GM12878 (cell line): ENCODE data around the gene BMPR1B. TPM values are rescaled to one million over a fixed set of nuclear protein-coding genes. Genes with fewer than 3 reads are reported as not detected.

Experiments used
- ATAC-seq: fragments of 200-7000 bp; cut with Tn5 transposase; 3 replicates; pipeline ENCODE4 v1.9.1; 2020; ENCODE audit warnings: mild to moderate bottlenecking, moderate library complexity
- BruUV-seq: library from RNA; stranded (reverse); fragments of 400-500 nt; replicated peaks from 2 replicates; lab custom pipeline; 2021; lab: Mats Ljungman, UMichigan
- CTCF ChIA-PET: fragments of 300-600 bp; sonication (Branson Sonifier 250); formaldehyde crosslinking; extraction: SDS; loops from one replicate; lab custom pipeline; 2021; ENCODE audit warnings: inconsistent platforms; lab: Yijun Ruan, JAX
- POLR2A ChIA-PET: fragments of 350-600 bp; formaldehyde crosslinking; extraction: SDS; loops from one replicate; lab custom pipeline; 2021; ENCODE audit warnings: inconsistent platforms; lab: Charles Lee
- RAD21 ChIA-PET: fragments of 300-600 bp; sonication (Branson Sonifier 250); formaldehyde crosslinking; loops from one replicate; lab custom pipeline; 2023; ENCODE audit warnings: antibody characterized with exemption; ENCODE audit not compliant: unreplicated experiment; lab: Charles Lee
- SMC1A ChIA-PET: fragments of 300-600 bp; sonication (Branson Sonifier 250); formaldehyde crosslinking; loops from one replicate; lab custom pipeline; 2023; ENCODE audit not compliant: unreplicated experiment, uncharacterized antibody; lab: Charles Lee
- DNase-seq: peaks from one replicate; pipeline ENCODE4 v3.0.0-alpha.2; 2011; ENCODE audit warnings: low read depth, low spot score
- FAIRE-seq: peaks from 3 replicates; lab custom pipeline; 2011; peaks lifted over from hg19 to GRCh38; lab: Jason Lieb, UNC
- H2AFZ ChIP-seq: 2 replicates; pipeline ENCODE4 v1.6.0; 2011; ENCODE audit warnings: low read depth, low read length, control low read depth; ENCODE audit not compliant: control insufficient read depth
- H3K27ac ChIP-seq: 2 replicates; pipeline ENCODE4 v1.5.1; 2011; ENCODE audit warnings: control low read depth; ENCODE audit not compliant: control insufficient read depth, insufficient read depth
- H3K27me3 ChIP-seq, 2 experiments: replicated peaks in 1 of 2; 2 replicates each; pipeline versions ENCODE4 v1.6.0 to v1.6.1; 2011; ENCODE audit warnings: low read length in 1 of 2; ENCODE audit not compliant: control insufficient read depth in 2 of 2, insufficient read depth in 2 of 2
- H3K36me3 ChIP-seq, 2 experiments: 2 replicates each; pipeline ENCODE4 v1.5.1; 2011; ENCODE audit warnings: low read length in 1 of 2; ENCODE audit not compliant: control insufficient read depth in 2 of 2, insufficient read depth in 2 of 2
- H3K4me1 ChIP-seq: 2 replicates; pipeline ENCODE4 v1.6.1; 2011; ENCODE audit warnings: mild to moderate bottlenecking, low read length, moderate library complexity, mixed read lengths; ENCODE audit not compliant: control insufficient read depth, insufficient read depth
- H3K4me2 ChIP-seq: 2 replicates; pipeline ENCODE4 v1.6.0; 2011; ENCODE audit warnings: control low read depth; ENCODE audit not compliant: control insufficient read depth, insufficient read depth
- H3K4me3 ChIP-seq: fragments of 200-600 bp; sonication (generic); 2 replicates; pipeline ENCODE4 v1.5.1; 2016
- H3K79me2 ChIP-seq: 2 replicates; pipeline ENCODE4 v1.6.0; 2011; ENCODE audit warnings: low read length; ENCODE audit not compliant: control insufficient read depth, insufficient read depth
- H3K9ac ChIP-seq: 2 replicates; pipeline ENCODE4 v1.8.0; 2011; ENCODE audit warnings: low read length, control low read depth, mixed read lengths; ENCODE audit not compliant: control insufficient read depth, insufficient read depth
- H3K9me3 ChIP-seq: replicated peaks from 3 replicates; pipeline ENCODE4 v1.5.1; 2011; ENCODE audit warnings: mild to moderate bottlenecking, low read length; ENCODE audit not compliant: control insufficient read depth, insufficient read depth
- H4K20me1 ChIP-seq: 2 replicates; pipeline ENCODE4 v1.6.0; 2011; ENCODE audit not compliant: control insufficient read depth, insufficient read depth
- FOXK2 ChIP-seq: fragments of 450-650 bp; IDR thresholded peaks from 2 replicates; pipeline ENCODE4 v1.6.1; 2017; ENCODE audit warnings: mild to moderate bottlenecking, moderate library complexity
- USF1 ChIP-seq: IDR thresholded peaks from 2 replicates; pipeline ENCODE4 v1.6.1; 2011; ENCODE audit warnings: borderline replicate concordance, low read depth, mild to moderate bottlenecking, moderate library complexity, mixed read lengths, low read length; ENCODE audit not compliant: insufficient read depth; ENCODE audit errors: extremely low read length
- USF2 ChIP-seq: IDR thresholded peaks from 2 replicates; pipeline ENCODE4 v1.6.1; 2011; ENCODE audit warnings: low read depth, low read length, improper control_type of control experiment, borderline replicate concordance
- ZNF274 ChIP-seq: IDR thresholded peaks from one replicate; pipeline ENCODE4 v1.8.0; 2011; ENCODE audit not compliant: insufficient read length, insufficient read depth
- WGBS: methylation state at CpG from one replicate; pipeline ENCODE4 v1.1.6; 2016; ENCODE audit warnings: low lambda C conversion rate; ENCODE audit not compliant: insufficient replicate concordance, insufficient coverage; ENCODE audit errors: missing lambda C conversion rate; 5-methylcytosine and 5-hydroxymethylcytosine counted together
- in situ Hi-C: fragments of 300-500 bp; cut with MboI; formaldehyde crosslinking; loops from 9 replicates; pipeline ENCODE4 v1.14.3; 2018; ENCODE audit warnings: mixed read lengths
- intact Hi-C: fragments of 100-400 bp; cut with micrococcal nuclease; formaldehyde crosslinking; loops from one replicate; pipeline ENCODE4 v1.14.2; 2022; ENCODE audit not compliant: unreplicated experiment
- polyA plus RNA-seq, 11 experiments: library from polyadenylated mRNA; depleted of rRNA in 4 of 11; unstranded in 6 of 11; stranded (reverse) in 5 of 11; fragments of >200 nt; fragmentation: Nextera tagmentation in 4 of 11; fragmentation: Illumina TruSeq in 1 of 11; extraction: Ambion mirVana in 4 of 11; extraction: Trizol in 1 of 11; gene quantifications; 1 replicate in 1 of 11; 2 replicates in 10 of 11; pipeline versions ENCODE4 v1.2.1 to v1.2.3, GENCODE V29; 2011 to 2016; ENCODE audit warnings: inconsistent platforms in 2 of 11, missing spikeins in 2 of 11, low read depth in 1 of 11
- total RNA-seq, 4 experiments: library from RNA; depleted of rRNA in 3 of 4; stranded (reverse); fragments of >200 nt in 3 of 4; fragmentation: Illumina TruSeq in 1 of 4; extraction: Trizol in 1 of 4; gene quantifications; 2 replicates each; pipeline versions ENCODE4 v1.2.1 to v1.2.3, GENCODE V29; 2013 to 2021

BMPR1B gene
- total and polyA plus RNA-seq, 10 of the 15 experiments (the other 5 are each of a cell fraction or from before 2014, with no cell fraction given), result not detected

DNA sequence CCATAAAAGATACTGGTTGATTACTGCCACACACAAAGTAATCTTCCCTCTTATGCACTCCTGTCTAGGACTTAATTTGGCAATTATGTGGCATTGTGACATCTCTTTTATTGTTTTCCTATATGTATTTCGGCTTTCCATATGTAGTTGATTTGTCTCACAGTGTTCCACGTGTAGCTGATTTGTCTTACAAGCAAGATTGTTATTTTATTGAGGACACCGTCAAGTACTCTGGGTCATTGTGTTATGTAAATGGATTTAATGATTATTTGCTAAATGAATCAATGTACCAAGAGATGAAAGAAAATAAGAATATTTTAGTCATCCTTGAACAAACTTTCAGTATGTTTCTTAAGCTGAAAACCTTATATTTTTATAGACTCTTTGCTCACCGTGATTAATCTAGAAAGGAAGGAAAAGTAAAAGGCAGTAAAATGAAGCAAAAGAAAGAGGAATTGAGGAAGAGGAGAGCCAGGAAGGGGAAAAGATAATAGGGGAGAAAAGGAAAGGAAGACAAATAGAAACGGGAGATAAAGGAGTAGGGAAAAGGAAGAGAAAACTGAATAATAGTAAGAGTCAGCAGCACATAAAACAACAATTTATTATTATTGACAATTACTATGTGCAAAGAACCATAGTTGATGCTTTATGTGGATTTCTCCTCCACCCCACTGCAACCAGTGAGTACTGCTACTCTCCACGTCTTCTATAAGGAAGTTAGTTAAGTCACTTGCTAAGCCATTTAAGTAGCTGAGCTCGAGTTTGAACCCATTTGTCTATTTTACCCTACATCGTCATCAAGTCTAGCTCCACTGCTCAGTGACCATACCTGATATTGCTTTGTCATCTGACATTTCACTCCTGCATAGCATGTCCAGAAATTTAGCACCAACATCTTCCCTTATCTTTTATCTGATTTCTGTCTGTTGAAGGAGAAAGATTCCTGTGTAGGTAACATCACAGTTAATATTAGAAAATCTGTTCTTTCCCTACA is 336.5 kb downstream of the BMPR1B start:
- H3K9me3 ChIP-seq, result no peaks in the 10 kb centered on the region

More for the DNA sequence above, 336.5 kb downstream of the BMPR1B start:
- Histone ChIP-seq H2AFZ (no peak overlapping the region), H3K4me3 (no peak overlapping the region), H4K20me1 (no peaks in the 10 kb centered on the region), H3K9ac (no peak overlapping the region), H3K27ac (no peak overlapping the region), H3K79me2 (no peaks in the 10 kb centered on the region), H3K4me2 (no peak overlapping the region), H3K4me1 (no peaks in the 10 kb centered on the region), H3K36me3 (no peaks in the 10 kb centered on the region), H3K27me3 (no peaks in the 10 kb centered on the region)
- ChIA-PET SMC1A (interaction anchor here (0.7 kb wide), 1 partner anchor 798 kb away, joined by 3 read pairs; no protein-coding TSS in a partner anchor), RAD21 (no interaction called here), CTCF (no interaction called here), POLR2A (no interaction called here)
- in situ Hi-C loops (no loop called here), intact Hi-C loops (loop anchor here (2.0 kb wide), 1 partner anchor 473 kb away; no protein-coding TSS in a partner anchor)
- ATAC-seq (no peak), FAIRE-seq (no peak), DNase-seq (no peak)
- no TSS peak for BruUV-seq
- no peak for TF ChIP-seq USF1
- TF ChIP-seq ZNF274, result no peak
- TF ChIP-seq FOXK2, result no peak
- no peak for TF ChIP-seq USF2
- WGBS, result 13% methylated on average over 8 of the region's 8 CpGs
